GM12878 (cell line): ENCODE results near the gene DNASE2.

ENCODE experiments used
- CTCF ChIP-seq, 3 experiments: IDR thresholded peaks in 2 of 3; conservative IDR thresholded peaks in 1 of 3; 2 replicates each; pipeline ENCODE4 v1.5.1; 2011; ENCODE audit warnings: low read depth in 3 of 3, low read length in 3 of 3, mild to moderate bottlenecking in 3 of 3, control low read depth in 2 of 3, moderate library complexity in 2 of 3, inconsistent platforms in 1 of 3, mixed read lengths in 1 of 3; ENCODE audit not compliant: control insufficient read depth in 2 of 3, insufficient read depth in 1 of 3; ENCODE audit errors: extremely low read depth in 1 of 3
- MTA3 ChIP-seq: IDR thresholded peaks from 2 replicates; pipeline ENCODE4 v1.6.1; 2012; ENCODE audit warnings: low read length, inconsistent platforms, borderline replicate concordance
- NBN ChIP-seq: fragments of 450-650 bp; IDR thresholded peaks from 2 replicates; pipeline ENCODE4 v1.6.1; 2016
- POLR2A ChIP-seq: IDR thresholded peaks from 2 replicates; pipeline ENCODE4 v1.6.1; 2011; ENCODE audit warnings: low read depth, mild to moderate bottlenecking, low read length
- RFX5 ChIP-seq: IDR thresholded peaks from 2 replicates; pipeline ENCODE4 v1.6.1; 2011; ENCODE audit warnings: low read depth, low read length, improper control_type of control experiment
- TF ChIP-seq, protein P1 (sequence below): IDR thresholded peaks from 2 replicates; pipeline ENCODE4 v1.6.1; 2012; ENCODE audit warnings: low read length, inconsistent platforms
- TF ChIP-seq, protein P2 (sequence below): IDR thresholded peaks from 2 replicates; pipeline ENCODE4 v1.6.1; 2012; ENCODE audit warnings: low read depth, low read length, improper control_type of control experiment

DNA sequence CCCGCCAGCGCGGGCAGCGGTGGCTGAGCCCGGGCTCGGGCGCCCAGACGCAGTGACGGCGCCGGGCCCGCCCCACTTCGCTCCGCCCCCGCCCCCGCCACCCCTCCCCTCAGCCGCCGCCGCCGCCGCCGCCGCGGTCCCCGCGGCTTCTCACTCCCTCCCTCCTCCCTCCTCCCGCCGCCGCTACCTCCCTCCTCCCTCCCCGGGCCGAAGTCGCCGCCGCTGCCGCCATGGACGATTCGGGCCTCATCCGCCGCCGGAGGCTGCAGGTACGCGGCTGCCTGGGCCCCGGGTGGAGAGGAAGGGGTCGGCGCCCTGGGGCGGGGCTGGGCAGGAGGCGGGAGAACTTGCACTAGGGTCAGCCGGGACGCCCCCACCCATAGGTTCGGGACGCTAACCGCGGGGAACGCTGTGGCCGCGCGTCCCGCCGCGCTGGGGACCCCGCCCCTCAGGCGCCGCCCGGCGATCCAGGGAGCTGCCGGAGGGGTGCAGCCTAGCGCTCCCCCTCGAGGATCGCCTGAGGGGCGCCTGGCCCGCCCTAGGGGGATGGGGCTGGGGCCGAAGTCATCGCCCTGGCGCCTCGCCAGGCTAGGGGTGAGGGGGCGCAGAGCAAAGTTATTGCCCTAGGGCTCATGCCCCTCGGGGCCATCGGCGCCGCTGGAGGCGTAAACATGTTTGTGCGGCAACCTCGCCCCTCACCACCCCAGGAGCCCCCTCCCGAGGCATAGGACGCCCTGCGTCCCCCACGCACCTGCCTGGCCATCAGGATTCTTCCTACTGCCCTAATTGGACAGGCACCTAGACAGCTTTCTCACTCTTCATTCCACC, 47.3 kb downstream of the DNASE2 start:
- TF ChIP-seq, protein P1, sequence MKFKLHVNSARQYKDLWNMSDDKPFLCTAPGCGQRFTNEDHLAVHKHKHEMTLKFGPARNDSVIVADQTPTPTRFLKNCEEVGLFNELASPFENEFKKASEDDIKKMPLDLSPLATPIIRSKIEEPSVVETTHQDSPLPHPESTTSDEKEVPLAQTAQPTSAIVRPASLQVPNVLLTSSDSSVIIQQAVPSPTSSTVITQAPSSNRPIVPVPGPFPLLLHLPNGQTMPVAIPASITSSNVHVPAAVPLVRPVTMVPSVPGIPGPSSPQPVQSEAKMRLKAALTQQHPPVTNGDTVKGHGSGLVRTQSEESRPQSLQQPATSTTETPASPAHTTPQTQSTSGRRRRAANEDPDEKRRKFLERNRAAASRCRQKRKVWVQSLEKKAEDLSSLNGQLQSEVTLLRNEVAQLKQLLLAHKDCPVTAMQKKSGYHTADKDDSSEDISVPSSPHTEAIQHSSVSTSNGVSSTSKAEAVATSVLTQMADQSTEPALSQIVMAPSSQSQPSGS: no peak
- TF ChIP-seq RFX5 (no peak), NBN (no peak), CTCF (IDR thresholded peaks at IDR 0.05 in 2 of 3, conservative IDR thresholded peaks at IDR 0.05 in 1 of 3; ENCODE audit: control insufficient read depth in 2 of 3, extremely low read depth in 1 of 3, insufficient read depth in 1 of 3, low read depth in 3 of 3, low read length in 3 of 3) (no peak), POLR2A (no peak), MTA3 (no peak)
- TF ChIP-seq, protein P2, sequence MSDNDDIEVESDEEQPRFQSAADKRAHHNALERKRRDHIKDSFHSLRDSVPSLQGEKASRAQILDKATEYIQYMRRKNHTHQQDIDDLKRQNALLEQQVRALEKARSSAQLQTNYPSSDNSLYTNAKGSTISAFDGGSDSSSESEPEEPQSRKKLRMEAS: no peak
